NCI-H146 (cell line): ENCODE measurements around the gene FAF1.
A peak's percentile ranks its signal among the peaks of the same experiment; 100 is the strongest.
"Not testable (repeated sequence)": the region's sequence is repeated elsewhere in the genome, so short reads cannot be mapped to it uniquely, and the experiment has no call there.

Source experiments
- DNase-seq: peaks from one replicate; lab custom pipeline; 2025; lab: John Stamatoyannopoulos, UW

FAF1 gene

DNA sequence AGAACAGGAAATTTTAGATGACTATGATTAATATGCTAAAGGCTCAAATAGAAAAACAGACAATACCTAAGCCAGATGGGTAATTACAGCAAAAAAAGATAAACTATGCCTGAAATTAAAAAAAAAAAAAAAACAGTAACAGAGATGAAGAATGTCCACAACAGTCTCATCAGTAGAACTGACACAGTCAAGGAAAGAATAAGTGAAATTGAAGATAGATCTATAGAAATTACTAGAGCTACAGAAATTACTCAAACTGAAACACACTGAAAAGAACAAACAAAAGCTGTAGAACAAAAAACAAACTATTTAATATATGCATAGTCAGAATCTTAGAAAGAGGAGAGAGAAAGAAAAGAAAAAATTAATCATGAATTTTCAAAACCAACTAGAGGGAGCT is 112.8 kb downstream of the FAF1 start:
- DNase-seq, result no peak

DNA sequence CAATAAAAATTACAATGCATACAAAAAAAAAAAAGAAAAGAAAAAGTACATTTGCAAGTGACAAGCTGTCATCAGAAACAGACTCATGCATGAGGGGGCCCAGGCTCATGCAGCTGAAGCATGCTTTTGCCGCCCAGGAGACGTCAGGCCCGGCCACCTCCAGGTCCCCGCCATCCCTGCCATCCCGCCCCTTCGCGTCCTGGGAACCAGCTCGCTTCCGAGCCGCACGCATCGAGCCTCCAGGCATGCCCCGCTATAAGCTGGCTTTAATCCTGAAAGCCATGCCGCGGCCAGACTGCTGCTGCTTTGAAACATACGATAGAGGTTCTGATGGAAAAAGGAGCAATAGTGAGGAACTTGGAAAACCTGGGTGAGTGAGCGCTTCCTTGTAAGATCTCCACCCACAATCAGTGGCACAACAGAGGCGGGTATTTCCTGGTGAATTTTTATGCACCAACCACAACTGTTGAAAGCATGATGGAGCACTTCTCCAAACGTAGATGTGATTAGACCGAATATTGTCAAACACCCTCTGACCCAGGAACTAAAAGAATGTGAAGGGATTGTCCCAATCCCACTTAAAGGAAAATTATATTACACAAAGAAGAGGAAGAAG is 113.7 kb downstream of the FAF1 start:
- DNase-seq, result no peak

DNA sequence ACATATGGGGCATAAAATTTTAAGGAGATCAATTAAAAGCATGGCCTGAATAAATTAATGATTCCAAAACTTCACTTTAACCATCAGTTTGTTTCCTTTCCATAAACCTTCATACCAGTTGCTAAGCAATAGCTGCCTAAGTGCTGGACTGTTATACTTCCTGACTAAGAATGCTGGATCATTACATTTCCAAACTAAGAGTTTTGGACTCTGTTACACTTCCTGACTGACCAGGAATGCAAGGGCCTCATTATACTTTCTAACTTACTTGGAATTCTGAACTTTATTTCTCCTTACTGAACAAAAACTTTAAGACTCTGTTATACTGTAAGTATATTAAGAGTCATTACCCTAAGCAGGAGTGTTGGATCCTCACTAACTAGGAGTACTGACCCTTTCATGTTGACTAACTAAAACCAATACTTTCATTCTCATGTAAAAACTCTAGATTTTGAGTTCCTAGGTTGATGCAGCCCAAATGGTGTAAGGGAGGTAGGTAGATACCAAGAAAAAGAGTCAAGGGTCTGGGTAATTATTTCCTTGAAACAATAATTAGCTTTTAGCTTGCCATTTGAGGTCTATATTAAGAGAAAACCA is 118.2 kb downstream of the FAF1 start:
- DNase-seq, result no peak

DNA sequence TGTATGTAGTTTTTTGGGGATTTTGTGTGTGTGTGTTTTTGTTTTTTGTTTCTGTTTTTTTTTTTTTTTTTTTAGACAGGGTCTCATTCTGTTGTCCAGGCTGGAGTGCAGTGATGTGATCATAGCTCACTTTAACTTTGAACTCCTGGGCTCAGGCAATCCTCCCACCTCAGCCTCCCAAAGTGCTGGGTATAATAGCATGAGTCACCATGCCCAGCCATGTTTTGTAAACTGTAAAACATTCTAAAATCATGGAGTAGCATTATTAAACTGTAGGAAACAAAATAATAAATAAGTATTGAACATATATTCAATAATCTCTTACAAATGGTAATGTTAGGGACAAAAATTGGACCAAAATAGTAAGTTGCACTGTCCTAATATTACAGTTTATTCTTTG is 124.0 kb downstream of the FAF1 start:
- no peak for DNase-seq

DNA sequence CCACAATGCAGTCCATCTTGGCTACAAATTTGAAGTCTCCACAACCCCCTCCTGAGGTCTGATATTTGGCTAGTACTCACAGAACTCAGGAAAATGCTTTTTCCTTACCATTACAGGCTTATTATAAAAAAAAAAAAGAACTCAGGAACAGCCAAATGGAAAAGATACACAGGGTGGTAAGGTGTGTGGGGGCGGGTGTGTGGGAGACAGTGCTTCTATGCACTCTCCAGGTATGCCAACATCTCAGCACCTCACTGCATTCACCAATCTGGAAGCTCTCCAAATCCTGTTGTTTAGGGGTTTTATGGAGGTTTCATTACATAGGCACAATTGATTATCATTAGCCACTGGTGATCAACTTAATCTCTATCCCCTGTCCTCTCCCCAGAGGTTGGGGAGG is 126.9 kb downstream of the FAF1 start:
- no peak for DNase-seq

DNA sequence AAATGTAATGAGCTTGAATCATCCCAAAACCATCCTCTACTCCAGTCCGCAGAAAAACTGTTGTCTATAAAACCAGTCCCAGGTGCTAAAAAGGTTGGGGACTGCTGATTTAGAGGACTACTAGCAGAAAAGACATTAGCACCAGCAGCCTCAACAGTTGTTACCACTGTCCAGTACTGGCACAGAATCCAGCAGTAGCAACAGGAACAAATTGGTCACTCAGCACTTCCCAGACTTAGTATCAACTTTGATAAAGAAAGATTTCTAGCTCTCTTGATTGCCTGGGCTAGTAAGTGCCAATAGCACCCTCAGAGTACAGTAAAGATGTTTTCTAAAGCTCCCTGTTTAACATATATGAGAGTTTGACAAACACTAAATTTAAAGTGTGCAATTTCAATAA is 127.9 kb downstream of the FAF1 start:
- no peak for DNase-seq

DNA sequence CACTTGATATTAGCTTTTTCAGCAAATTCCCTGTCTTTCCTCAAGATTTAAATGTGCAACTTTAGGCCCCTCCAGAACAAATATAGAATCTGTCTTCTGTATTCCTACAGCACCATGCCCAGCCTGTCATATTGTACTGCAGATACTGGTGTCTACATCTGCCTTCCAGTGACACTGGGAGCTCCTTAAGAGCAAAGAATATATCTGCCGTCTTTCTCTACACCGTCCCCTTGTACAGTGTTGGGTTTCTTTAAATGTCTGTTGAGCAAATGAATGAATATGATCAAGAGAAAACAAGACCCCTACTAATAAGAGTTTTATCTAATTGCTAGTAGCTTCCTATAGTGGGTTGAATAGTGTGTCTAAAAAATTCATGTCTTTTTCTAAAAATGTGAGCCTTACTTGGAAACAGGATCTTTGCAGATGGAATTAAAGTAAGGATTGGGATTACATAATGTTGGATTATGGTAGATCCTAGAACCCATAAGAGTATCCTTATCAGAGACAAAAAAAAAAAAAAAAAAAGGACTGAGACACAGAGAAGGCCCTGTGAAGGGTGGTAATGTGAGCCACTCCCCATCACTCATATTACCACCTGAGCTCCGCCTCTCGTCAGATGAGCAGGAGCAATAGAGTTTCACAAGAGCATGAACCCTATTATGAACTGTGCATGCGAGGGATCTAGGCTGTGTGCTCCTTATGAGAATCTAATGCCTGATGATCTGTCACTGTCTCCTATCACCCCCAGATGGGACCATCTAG is 128.6 kb downstream of the FAF1 start:
- DNase-seq, result no peak

DNA sequence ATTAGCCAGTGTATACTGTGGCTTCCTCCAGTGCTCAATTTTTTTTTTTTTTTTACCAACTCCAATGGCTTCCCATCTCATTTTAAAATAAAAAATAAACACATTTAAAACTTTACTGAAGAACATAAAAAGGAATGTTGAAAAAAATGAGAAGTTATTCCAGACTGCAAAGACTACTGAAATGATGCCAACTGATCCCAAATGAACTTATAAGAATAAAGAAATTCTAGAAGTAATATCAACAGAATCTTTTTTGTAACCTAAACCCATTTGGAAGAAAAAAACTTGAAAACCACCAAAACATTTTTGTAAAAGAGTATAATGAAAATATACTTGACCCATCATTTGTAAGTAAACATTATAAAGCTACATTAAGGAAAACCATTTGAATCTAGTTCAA is 129.4 kb downstream of the FAF1 start:
- DNase-seq, result no peak

DNA sequence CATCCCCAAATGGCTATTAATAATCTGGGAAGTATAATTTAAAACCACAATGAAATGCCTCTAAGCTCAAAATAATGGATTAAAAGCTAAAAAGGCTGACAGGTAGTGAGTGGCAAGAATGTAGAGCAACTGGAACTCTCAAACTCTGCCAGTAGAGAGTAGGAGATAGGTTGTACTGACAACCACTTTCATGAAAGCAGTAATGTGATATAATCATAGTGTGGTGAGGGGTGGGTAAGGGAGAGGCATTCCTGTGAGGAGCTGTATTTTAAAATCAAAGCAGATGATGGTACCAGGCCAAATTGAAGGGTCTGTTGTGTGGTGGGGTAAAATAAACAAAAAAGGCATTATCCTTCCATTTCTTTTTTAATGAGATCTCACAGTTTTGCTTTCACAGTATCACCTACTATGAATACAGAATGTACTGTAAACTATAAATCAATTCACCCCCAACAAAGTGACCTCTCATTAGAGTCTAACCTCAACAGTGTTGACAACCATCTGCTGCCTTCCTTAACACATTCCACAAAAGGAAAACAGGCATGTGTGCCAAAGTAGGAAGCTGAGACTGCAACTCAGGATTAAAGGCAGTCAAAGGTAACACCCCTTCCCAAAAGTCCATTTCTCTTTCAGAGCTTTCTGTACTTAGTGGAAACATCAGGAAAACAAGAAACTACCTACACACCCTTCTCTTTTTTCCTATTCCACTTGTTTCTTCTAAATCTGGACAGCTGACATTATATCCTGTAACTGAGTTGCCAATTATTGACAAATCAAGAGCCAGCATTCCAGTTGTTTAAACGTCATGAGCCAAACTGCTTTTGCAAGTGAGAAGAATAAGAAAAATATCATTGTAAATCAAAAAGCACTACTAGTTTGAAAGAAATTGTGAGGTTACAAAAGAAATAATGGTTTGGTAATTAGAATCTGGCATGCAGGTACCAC is 130.8 kb downstream of the FAF1 start:
- DNase-seq, result peak; percentile 8

DNA sequence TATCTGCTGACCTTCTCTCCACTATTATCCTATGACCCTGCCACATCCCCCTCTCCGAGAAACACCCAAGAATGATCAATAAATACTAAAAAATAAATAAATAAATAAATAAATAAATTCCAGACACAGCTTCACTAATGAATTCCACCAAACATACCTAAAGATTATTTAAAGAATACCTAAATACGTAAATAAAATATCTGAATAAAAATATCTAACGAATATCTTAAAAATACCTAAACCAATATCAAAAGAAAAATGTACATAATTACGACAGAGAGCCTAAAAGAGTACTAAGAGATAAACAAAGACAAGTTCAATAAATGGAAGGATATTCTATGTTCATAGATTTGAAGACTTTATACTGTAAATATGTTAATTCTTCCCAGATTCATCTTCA is 132.5 kb downstream of the FAF1 start:
- DNase-seq, result no peak

DNA sequence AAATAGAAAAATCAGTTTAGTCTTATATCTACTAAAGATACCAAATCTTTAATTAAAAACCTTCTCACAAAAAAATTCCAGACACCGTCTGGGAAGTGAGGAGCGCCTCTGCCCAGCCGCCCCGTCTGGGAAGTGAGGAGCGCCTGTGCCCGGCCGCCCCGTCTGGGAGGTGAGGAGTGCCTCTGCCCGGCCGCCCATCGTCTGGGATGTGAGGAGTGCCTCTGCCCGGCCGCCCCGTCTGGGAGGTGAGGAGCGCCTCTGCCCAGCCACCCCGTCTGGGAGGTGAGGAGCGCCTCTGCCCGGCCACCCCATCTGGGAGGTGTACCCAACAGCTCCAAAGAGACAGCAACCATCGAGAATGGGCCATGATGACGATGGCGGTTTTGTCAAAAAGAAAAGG is 133.3 kb downstream of the FAF1 start:
- DNase-seq, result not testable (repeated sequence)

DNA sequence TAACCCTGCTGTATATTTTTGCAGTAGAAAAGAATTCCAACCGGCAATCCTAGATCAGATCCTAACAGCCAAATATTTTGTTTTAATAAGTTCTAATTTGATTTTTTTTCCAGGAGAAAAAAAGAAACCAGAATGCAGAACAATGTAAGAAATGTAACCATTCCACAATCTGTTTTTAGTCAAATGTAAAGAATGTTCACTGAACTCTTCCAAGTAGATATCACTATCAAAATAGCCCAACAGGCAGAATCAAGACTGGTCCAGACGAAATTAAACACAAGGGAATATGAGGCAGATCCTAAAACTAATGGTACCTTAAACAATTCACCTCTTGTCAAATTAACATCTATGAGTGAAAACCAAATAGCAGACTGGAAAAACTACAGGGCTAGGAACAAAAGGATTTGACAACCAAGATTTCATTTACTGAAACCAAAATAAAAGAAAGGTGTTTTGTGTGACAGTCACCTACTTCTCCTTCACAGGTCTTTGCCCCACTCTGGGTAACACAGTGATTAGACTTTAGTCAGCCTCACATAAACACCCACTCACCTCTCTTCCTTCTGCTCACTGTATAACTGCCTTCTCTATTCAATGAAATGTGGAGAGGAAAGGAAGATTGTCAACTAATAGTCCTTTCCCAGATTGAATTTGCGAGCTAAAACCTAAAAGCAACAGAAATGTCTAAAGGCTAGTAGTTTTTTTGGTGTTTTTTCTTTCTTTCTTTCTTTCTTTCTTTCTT is 137.9 kb downstream of the FAF1 start:
- DNase-seq, result no peak

DNA sequence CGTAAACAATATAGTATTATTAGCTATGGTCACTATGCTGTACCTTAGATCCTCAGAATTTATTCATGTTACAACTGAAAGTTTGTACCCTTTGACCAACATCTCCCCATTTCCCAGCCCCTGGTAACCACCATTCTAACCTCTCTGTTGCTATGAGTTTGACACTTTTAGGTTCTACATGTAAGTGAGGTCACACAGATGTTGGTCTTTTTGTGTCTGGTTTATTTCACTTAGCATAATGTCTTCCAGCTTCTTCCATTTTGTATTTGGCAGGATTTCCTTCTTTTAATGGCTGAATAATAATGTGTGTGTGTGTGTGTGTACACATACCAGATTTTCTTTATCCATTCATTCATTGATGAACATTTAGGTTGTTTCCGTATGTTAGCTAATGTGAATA is 139.5 kb downstream of the FAF1 start:
- no peak for DNase-seq

DNA sequence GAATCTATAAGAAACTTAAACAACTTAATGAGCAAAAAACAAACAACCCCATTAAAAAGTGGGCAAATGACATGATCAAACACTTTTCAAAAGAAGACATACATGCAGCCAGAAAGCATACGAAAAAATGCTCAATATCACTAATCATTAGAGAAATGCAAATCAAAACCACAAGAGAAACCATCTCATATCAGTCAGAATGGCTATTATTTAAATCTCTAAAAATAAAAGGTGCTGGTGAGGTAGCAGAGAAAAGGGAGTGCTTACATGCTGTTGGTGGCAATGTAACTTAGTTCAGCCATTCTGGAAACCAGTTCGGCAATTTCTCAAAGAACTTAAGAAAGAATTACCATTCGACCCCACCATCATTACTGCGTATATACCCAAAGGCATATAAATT is 147.7 kb downstream of the FAF1 start:
- DNase-seq, result no peak

DNA sequence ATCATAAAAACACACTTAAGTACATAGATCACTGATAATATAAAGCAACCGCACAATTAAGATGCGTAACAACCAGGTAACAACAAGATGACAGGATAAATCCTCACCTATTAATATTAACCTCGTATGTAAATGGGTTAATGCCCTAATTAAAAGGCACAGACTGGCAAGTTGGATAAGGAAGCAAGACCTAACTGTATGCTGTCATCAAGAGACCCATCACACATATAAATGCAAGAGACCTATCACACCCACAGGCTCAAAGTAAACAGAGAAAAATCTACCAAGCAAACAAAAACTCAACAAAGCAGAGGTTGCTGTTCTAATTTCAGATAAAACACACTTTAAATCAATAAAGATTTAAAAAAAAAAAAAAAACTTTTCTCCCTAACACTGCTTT is 151.8 kb downstream of the FAF1 start:
- no peak for DNase-seq

DNA sequence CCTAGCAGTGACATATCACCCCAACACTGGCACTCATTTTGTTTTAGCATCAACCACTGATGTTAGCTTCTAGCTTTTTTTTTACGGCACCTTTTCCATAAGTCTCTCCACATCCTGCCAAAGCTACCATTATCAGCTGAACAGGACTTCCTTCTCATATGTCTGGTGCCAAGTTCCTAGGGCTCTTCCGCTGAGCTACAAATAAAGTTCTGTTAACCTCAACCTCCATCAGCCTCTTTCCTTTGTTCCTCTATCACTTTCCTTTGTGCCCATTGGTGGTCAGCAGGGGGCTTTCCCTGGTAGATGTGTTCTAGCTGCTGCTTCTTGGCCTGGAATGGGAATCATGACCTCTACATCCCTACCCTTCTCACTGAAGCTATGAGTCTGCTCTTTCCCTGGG is 163.8 kb downstream of the FAF1 start:
- no peak for DNase-seq

DNA sequence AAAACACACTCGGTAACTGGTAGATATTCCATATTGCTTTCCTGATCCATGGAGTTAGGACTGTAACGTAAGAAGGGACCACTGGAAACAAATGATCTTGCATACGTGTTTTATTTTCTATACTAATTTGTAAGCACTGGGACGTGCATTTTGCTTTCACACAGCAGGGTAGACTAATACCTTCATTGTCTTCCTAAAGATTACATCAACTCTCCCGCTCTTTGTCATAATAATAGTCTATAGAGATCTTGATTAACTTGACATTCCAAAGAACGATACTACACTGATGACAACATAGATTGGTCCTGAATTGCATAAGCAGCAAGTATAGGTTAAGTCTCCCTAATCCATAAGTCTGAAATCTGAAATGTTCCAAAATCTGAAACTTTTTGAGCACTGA is 166.5 kb downstream of the FAF1 start:
- no peak for DNase-seq

DNA sequence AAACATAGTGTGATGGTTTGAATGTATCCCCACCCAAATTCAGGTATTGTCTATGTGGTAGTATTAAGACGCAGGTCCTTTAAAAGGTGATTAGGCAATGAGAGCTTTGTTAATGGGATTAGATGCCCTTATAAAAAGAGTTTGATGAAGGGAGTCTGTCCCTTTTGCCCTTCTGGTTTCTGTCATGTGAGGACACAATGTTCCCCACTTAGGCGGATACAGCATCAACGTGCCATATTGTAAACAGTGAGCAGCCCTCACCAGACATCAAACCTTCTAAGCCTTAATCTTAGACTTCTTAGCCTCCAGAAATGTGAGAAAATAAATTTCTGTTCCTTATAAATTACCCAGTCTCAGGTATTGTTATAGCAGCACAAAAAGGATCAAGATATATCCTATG is 172.8 kb downstream of the FAF1 start:
- DNase-seq, result no peak

DNA sequence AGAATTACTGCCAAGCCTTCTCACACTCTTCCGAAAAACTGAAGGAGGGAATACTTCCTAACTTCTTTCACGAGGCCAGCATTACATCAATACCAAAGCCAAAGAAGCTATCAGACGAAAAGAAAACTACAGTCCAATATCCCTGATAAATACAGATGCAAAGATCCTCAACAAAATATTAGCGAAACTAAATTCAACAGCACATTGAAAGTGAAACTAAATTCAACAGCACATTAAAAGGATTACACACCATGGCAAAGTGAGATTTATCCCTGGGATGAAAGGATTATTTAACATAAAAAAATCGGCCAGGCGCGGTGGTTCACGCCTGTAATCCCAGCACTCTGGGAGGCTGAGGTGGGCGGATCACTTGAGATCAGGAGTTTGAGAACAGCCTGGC is 176.8 kb downstream of the FAF1 start:
- DNase-seq, result no peak

DNA sequence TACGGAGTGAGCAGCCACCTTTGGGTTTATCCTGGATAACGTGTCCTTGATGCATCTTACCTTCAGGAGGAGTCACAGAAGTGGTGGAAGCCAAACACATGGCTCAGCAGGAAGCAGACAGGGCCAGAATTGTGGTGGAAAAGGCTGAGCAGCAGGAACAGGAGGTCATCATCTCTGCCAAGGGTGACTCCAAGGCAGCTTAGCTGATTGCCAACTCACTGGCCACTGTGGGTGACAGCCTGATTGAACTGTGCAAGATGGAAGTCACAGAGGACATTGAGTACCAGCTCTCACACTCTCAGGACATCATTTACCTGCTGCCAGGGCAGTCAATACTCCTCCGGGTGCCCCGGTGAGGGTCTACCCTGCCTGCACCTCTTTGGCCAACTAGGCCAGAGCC is 179.3 kb downstream of the FAF1 start:
- no peak for DNase-seq

DNA sequence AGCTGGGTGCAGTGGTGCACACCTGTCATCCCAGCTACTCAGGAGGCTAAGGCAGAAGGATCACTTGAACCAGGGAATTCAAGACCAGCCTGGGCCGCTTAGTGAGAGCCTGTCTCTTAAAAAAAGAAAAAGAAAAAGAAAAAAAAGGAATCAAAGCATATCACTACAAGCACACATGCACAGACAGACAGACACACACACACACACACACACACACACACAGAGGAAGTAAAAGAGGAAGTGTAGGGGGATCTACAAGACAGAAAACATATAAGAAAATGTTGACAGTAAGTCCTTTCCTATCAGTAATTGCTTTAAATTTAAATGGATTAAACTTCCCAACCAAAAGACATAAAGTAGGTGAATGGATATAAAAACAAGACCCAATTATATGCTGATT is 180.3 kb downstream of the FAF1 start:
- no peak for DNase-seq

DNA sequence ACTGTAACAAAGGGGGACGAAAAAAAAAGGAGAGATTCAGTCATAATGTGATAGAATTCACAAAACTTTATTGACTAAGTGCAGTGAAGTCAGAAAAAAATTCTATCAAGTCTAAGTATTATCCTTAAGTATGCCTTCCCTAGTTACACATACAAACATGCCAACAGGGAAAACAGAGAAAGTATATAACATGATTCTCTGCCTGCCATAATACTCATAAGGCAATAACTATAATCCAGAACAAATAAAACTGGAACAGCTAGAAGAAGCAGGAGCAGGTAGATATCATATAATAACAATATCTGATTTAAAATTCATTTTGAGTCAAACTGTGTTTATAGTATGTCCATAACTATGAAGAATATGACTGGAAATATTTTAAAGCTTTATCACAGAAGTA is 184.3 kb downstream of the FAF1 start:
- no peak for DNase-seq
